ENCODE data around the gene HOXA3. TPM values are rescaled to one million over a fixed set of nuclear protein-coding genes. Genes with fewer than 3 reads are reported as not detected.
A peak's percentile ranks its signal among the peaks of the same experiment; 100 is the strongest.

Gene HOXA3
- total and polyA plus RNA-seq, 7 donors, result 3.9 to 20.8 (median 10.3) TPM

DNA sequence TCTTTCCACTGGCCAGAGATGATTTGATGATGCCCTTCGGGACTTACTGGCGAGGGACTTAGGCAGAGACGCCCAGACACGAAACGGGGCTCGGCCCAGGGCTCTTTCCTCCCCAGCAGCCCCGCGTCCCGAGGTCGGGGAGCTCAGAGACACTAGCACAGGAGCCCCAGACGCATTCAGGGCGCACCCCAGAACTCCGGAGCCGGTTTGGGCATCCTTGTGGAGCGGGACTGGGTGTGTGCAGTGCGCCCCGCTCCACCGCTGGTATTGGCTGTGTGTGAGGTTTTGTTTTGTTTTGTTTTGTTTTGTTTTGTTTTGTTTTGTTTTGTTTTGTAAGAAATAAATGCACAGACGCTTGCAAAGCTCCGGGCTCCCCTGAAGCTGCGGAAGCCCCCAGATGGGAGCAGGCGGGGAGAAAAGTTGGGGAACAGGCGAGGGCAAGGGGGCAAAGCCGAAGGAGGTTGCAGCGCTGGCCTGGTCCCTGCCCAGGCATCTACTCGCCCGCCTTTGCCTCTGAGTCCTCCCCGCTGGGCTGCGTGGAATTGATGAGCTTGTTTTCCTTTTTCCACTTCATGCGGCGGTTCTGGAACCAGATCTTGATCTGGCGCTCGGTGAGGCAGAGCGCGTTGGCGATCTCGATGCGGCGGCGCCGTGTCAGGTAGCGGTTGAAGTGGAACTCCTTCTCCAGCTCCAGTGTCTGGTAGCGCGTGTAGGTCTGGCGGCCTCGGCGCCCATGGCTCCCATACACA, 7.0 kb downstream of the HOXA3 start:
- Histone ChIP-seq H3K27me3 (no peaks in the 10 kb centered on the region), H3K4me3 (no peak overlapping the region), H3K4me1 (peaks cover 0 to 55% (median 42%) of the 10 kb centered on the region in 4 donors), H3K27ac (peak overlapping the region in 3 of 4 donors; percentile 52 to 93 (median 91)), H3K9me3 (no peaks in the 10 kb centered on the region), H3K36me3 (peaks cover 15 to 35% (median 17%) of the 10 kb centered on the region in 4 donors)
- intact Hi-C loops (cut with DNase I), result no loop called here
- DNase-seq, result peak; percentile 67
- WGBS, 2 donors, result 14 to 62% methylated on average over 47 of the region's 47 CpGs
- TF ChIP-seq EP300 (IDR thresholded peaks at IDR 0.05) (no peak), POLR2A (IDR thresholded peaks at IDR 0.05) (no peak), POLR2AphosphoS5 (IDR thresholded peaks at IDR 0.05) (no peak)
- TF ChIP-seq, protein P1, sequence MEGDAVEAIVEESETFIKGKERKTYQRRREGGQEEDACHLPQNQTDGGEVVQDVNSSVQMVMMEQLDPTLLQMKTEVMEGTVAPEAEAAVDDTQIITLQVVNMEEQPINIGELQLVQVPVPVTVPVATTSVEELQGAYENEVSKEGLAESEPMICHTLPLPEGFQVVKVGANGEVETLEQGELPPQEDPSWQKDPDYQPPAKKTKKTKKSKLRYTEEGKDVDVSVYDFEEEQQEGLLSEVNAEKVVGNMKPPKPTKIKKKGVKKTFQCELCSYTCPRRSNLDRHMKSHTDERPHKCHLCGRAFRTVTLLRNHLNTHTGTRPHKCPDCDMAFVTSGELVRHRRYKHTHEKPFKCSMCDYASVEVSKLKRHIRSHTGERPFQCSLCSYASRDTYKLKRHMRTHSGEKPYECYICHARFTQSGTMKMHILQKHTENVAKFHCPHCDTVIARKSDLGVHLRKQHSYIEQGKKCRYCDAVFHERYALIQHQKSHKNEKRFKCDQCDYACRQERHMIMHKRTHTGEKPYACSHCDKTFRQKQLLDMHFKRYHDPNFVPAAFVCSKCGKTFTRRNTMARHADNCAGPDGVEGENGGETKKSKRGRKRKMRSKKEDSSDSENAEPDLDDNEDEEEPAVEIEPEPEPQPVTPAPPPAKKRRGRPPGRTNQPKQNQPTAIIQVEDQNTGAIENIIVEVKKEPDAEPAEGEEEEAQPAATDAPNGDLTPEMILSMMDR (IDR thresholded peaks at IDR 0.05), result no peak

DNA sequence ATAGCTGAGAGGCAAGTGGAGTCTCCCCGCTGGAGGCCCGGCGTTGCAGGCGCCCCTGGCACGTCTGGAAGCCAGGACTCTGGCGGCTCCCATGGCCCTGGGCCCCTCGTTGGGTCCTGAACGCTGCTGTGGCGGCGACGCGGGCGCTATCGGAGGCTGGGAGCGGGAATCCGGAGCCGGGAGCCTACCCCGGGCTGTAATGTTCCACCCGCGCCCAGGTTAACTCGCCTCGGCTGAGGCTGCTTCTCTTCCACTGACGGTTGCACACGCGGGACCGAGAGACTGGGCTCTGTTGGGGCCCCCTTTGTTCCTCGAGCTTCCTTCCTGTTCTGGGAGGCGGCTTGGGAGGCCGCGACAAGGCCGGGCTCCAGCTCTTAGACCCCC, 7.6 kb downstream of the HOXA3 start:
- TF ChIP-seq EP300 (IDR thresholded peaks at IDR 0.05) (no peak), POLR2AphosphoS5 (IDR thresholded peaks at IDR 0.05) (no peak), POLR2A (IDR thresholded peaks at IDR 0.05) (no peak)
- TF ChIP-seq, protein P1 (IDR thresholded peaks at IDR 0.05), result no peak
- Histone ChIP-seq H3K4me3 (peak overlapping the region in 1 of 4 donors; percentile 60), H3K4me1 (peaks cover 0 to 49% (median 39%) of the 10 kb centered on the region in 4 donors), H3K27me3 (no peaks in the 10 kb centered on the region), H3K9me3 (no peaks in the 10 kb centered on the region), H3K27ac (peak overlapping the region in 3 of 4 donors; percentile 52 to 93 (median 91)), H3K36me3 (peaks cover 15 to 36% (median 17%) of the 10 kb centered on the region in 4 donors)
- peak; percentile 65 for DNase-seq
- intact Hi-C loops (cut with DNase I), result no loop called here
- 8 to 50% methylated on average over 31 of the region's 31 CpGs for WGBS, 2 donors

DNA sequence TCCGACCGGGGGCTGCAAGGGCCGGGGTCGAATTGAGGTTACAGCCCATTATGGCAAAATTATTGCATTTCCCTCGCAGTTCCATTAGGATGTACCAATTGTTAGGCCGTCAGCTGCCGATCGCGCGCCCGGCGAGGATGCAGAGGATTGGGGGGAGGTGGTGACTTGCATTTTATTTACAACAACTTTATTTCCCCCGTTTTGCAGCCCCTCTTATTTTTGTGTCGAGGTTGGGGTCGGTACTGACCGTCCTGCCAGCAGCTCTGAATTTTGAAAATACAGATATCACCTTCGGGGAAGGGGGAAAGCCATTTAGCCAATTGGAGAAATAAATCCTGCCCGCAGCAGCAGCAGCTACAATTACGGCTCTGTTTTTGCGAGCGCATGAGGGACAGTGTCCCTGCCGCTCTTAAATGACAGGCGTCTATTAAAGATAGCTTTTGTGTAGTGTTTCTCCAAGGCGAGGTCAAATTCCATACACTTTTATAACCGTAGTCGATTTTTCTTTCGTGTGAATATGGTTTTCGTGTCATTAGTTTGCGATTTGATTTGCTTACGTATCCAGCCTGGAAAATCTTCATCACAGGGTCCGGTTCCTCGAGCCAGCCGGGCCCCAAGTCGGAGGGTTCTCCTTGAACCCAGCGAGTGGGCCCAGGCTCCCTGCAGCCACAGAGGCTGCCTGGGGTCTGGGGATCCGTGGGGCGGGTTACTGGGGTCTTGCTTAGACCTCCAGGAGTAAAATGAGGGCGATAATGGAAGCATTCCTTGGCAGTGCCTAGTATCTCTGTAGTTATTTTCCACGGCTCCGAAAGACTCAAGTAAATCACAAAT, 8.2 kb downstream of the HOXA3 start:
- intact Hi-C loops (cut with DNase I), result loop anchor here (2.0 kb wide), 1 partner anchor 289 kb away; no protein-coding TSS in a partner anchor
- TF ChIP-seq EP300 (IDR thresholded peaks at IDR 0.05) (no peak), POLR2AphosphoS5 (IDR thresholded peaks at IDR 0.05) (no peak), POLR2A (IDR thresholded peaks at IDR 0.05) (no peak)
- TF ChIP-seq, protein P1 (IDR thresholded peaks at IDR 0.05), result no peak
- H3K36me3 ChIP-seq, result peaks cover 15 to 42% (median 17%) of the 10 kb centered on the region in 4 donors
- H3K27ac ChIP-seq, result peak overlapping the region; percentile 52 to 99 (median 92)
- peak overlapping the region in 3 of 4 donors; percentile 52 to 60 (median 58) for H3K4me3 ChIP-seq
- WGBS, 2 donors, result 12 to 59% methylated on average over 40 of the region's 40 CpGs
- no peaks in the 10 kb centered on the region for H3K9me3 ChIP-seq
- peak; percentile 64 for DNase-seq
- H3K4me1 ChIP-seq, result peaks cover 0 to 48% (median 34%) of the 10 kb centered on the region in 4 donors
- H3K27me3 ChIP-seq, result no peaks in the 10 kb centered on the region

DNA sequence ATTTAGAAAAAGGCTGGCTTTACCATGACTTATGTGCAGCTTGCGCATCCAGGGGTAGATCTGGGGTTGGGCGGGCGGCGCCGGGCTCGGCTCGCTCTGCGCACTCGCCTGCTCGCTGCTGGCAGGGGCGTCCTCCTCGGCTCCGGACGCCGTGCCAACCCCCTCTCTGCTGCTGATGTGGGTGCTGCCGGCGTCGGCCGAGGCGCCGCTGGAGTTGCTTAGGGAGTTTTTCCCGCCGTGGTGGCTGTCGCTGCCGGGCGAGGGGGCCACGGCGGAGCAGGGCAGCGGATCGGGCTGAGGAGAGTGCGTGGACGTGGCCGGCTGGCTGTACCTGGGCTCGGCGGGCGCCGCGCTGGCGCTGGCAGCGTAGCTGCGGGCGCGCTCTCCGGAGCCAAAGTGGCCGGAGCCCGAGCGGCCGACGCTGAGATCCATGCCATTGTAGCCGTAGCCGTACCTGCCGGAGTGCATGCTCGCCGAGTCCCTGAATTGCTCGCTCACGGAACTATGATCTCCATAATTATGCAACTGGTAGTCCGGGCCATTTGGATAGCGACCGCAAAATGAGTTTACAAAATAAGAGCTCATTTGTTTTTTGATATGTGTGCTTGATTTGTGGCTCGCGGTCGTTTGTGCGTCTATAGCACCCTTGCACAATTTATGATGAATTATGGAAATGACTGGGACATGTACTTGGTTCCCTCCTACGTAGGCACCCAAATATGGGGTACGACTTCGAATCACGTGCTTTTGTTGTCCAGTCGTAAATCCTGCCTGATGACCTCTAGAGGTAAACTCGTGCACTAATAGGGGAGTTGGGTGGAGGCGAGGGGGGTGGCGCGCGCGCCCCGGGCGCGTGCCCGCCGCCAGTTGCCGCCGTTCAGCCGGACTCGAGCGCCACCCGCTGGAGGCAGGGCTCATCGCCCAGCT, 9.1 kb downstream of the HOXA3 start, which contains the start of gene HOXA5:
HOXA5 (minus strand) TSS at position 659 of the 927 bp plus-strand sequence; CDS start at position 585, 74 bp downstream.
- intact Hi-C loops (cut with DNase I), result loop anchor here (2.0 kb wide), 1 partner anchor 288 kb away; no protein-coding TSS in a partner anchor
- Histone ChIP-seq H3K4me3 (peak within 1 kb of the TSS; percentile 30 to 60 (median 55)), H3K9me3 (no peaks in the 10 kb centered on the region), H3K27ac (peak within 1 kb of the TSS; percentile 82 to 99 (median 92)), H3K36me3 (peaks cover 15 to 43% (median 17%) of the 10 kb centered on the region in 4 donors), H3K4me1 (peaks cover 0 to 43% (median 27%) of the 10 kb centered on the region in 4 donors), H3K27me3 (no peaks in the 10 kb centered on the region)
- TF ChIP-seq POLR2AphosphoS5 (IDR thresholded peaks at IDR 0.05) (peak; percentile 86 to 96 (median 90)), POLR2A (IDR thresholded peaks at IDR 0.05) (peak; percentile 28 to 60), EP300 (IDR thresholded peaks at IDR 0.05) (peak in 2 of 4 donors; percentile 67 to 86)
- TF ChIP-seq, protein P1 (IDR thresholded peaks at IDR 0.05), result peak; percentile 62 to 75 (median 68)
- WGBS, 2 donors, result 11 to 44% methylated on average over 86 of the region's 86 CpGs
- peak; percentile 90 for DNase-seq
